HG02973 (cell line): ENCODE measurements around the gene OLFM1.

Experiments
- ATAC-seq: cut with Tn5 transposase; IDR thresholded peaks from one replicate; pipeline ENCODE4 v1.9.1; 2021; ENCODE audit warnings: moderate library complexity; ENCODE audit not compliant: unreplicated experiment

OLFM1 gene

DNA sequence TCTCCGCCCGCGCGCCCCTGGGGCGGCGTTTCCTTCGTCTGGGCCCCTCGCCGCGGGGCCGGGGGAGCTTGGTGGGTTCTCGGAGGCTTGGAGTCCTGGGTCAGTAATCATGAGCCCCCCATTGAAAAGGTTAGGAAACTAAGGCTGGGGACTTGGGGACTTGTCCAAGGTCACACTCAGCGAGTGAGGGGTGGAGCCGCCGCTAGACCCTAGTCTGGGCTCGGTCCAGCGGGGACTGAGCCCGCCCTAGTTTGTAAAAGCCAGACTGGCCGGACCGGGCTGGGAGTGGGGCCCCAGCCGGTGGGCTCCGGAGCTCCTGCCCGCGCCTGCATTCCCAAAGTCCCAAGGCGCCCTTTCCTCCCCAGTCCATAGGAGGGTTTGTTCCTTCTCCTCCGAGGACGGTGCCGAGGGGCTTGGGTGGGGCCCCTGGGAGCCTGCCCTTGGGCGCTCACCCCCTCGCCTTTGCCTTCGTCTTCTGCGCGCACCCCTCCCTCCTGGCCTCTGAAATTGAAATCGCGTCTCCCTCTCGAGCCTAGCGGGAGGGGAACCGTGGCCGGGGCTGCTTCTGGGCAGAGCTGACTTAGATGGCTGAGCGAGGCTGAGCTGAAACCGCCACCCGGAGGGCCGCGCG is 995 bp downstream of the OLFM1 start:
- no peak for ATAC-seq

- no peak for ATAC-seq
Observed at GRCh38 chr9:135088979-135089847, 1.7 kb downstream of the OLFM1 start.

- ATAC-seq: no peak
Observed at GRCh38 chr9:135090081-135090480, 2.6 kb downstream of the OLFM1 start.

DNA sequence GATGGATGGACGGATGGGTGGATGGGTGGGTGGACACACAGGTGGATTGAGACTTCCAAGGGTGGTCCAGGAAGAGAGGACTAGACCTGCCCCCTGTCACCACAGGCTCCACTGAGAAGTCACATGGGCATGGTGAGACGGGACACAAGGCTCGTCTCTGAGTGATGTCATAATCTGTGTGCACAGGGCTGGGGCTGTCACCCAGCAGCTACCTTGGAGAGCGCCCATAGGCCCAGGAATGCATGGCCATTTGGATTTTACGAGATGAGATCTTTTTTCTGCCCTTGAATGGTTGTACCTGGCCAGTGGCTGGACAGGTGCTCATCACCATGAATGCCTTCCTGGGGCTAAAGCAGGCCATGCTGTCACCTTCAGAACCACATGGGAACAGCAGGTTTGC is 3.1 kb downstream of the OLFM1 start:
- ATAC-seq: no peak

GRCh38 chr9:135091545-135091944 is 4.1 kb downstream of the OLFM1 start:
- ATAC-seq: no peak

DNA sequence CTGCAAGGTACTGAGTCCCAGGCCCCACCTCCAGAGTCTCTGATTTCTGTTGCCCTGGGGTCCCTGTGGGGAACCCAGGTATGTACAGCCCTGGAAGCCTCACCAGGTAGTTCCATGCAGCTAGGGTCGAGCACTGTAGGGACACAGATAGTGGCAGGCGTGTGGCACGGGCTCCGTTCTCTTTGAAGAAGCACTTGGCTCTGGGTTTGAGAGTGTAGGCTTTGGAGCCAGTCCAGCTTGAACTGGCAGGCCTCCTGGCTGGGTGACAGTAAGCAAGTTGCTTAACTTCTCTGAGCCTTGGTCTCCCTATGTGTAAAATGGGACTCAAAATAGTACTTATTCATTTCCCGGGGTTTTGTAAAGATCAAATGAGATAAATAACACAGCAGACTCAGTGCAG is 5.6 kb downstream of the OLFM1 start:
- no peak for ATAC-seq

DNA sequence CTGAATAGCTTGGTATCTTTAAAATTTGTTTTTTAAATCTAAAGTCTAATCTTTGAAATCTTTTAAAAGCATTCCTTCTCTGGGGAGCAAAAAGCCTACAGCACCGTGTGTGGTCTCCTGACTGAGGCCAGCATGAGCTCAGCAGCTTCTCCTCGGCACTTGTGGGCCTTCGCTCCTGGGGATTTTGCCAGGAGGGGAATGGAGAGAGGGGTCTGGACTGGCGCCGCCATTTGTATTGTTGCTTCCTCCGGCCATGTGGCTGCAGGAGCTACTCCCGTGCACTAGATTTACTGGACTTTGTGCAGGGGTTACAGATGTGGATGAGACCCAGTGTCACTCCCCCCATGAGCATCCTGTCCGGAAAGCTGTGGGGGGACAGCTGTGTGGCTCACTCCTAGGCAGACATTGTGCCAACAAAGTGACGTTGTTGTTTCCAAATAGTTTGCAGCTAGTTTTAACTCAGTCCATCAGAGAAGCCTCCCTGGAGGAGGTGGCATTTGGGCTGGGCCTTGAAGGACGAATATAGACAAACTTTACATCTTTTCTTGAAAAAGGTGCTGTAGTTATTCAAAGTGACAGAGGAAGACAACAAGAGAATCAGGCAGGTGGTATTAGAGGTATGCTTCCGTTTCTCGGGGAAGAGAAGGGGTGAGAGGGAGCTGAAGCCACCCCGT is 6.6 kb downstream of the OLFM1 start:
- no peak for ATAC-seq

DNA sequence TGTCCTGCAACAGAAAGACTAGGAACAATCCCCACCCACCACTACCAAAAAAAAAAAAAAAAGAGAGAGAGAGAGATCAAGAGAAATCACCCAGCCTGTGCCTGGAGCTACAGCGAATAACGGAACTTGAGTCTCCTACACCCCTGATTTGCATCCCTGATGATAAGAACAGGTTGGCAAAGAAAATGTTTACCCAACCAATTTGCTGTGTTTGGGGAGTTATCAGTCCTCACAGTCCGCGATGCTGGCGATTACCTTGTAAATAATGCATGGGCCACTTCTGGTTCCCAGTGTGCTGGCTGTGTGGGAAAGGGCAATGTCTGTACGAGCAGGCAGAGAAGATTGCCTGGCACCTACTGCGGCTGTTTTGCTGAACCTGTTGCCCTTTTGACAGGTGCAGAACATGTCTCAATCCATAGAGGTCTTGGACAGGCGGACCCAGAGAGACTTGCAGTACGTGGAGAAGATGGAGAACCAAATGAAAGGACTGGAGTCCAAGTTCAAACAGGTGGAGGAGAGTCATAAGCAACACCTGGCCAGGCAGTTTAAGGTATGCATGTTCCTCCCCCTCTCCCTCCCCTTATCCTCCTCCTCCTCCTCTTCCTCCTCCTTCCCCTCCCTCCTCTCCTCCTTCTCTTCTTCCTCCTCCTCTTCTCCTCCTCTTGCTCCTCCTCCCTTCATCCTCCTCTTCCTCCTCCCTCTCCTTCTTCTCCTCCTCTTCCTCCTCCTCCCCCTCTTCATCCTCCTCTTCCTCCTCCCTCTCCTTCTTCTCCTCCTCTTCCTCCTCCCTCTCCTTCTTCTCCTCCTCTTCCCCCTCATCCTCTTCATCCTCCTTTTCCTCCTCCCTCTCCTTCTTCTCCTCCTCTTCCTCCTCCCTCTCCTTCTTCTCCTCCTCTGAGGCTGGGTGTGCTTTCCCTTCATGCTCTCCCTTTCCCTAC is 8.3 kb downstream of the OLFM1 start:
- ATAC-seq: no peak

GRCh38 chr9:135096408-135096895 is 9.0 kb downstream of the OLFM1 start:
- ATAC-seq: no peak

DNA sequence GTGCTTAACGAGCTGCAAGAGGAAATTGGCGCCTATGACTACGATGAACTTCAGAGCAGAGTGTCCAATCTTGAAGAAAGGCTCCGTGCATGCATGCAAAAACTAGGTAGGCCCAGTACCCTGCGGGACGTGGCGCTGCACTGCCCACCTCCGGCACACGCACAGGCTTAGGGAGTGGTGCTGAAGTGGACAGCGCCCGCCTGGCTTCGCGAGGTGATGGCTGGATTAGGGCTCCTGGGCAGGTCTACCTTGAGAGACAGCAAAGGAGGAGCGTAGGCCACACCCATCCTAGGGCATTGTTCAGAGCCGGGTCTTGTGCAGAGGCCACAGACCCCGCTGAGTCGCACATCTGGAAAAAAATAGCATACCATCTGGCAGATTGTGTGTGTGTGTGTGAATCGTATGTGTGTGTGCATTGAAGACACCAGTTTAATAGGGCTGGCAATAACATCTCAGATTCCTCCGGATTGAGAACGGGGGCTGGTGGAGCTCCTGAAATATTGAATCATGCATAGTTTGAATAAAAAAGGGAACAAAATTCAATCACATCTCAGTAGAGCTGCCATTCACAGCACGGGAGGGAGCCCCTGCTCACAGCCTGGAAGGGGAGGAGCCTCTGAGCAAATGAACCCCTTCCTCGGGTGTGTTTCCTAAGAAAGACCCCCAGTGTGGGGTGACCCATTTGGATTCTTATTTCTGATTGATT is 11.1 kb downstream of the OLFM1 start:
- ATAC-seq: no peak

DNA sequence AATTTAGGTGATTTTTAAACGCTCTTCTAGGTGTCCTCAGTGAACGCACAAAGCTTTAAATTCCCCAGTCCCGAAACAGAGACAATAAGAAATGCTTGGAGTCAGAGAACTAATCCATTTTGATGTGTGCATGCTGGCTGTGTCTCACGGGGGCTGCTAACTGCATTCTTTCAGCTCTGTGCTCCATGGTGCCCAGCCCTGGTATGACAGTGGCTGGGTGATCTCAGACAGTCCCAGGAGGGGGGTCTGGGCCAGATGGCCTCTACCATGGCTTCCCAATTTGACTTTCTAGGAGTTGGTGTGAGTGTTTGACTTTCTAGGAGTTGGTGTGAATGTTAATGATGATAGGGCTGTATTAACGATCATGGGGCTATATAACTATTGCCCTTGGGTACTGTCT is 12.1 kb downstream of the OLFM1 start:
- ATAC-seq: no peak

DNA sequence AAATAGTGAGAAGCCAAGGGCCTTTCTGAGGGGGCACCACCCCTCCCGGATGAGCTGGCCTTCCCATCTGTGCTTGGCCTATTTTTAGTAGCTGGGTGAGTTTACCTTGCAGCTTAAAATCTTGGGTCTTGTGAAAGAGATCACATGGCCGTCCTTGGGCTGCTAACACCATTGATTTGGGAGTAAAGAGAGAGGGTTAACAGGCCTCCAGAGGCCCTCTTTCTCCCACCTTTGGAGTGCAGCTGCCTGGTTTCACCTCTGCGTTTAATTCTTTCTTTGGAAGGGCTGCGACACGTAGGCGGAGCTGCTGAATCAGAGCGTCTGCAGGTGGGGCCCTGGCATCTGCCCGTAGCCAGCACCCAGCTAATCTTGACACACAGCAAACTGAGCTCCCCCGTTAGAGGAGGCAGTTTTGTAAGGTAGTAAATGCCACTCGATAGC is 12.8 kb downstream of the OLFM1 start:
- no peak for ATAC-seq

GRCh38 chr9:135100725-135101410 is 13.4 kb downstream of the OLFM1 start:
- ATAC-seq: no peak

DNA sequence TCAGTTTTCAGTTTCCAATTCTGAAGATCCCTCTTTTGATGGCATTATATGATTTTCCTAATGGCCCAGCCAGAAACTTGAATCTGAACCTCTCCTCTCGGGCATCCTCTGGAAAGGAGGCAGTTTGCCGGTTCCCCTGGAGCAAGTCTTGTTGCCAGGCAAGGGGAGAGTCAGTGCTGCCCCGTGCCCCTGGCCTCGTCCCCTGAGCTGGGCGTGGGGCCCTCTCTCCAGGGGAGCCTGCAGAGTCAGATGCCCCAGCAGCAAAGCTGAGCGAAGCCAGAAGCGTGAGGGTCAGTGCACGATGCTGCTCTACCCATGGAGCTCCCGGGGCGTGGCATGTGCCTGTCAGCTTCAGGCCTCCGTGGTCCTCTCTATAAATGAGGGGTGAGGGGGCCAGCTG is 14.0 kb downstream of the OLFM1 start:
- ATAC-seq: no peak

DNA sequence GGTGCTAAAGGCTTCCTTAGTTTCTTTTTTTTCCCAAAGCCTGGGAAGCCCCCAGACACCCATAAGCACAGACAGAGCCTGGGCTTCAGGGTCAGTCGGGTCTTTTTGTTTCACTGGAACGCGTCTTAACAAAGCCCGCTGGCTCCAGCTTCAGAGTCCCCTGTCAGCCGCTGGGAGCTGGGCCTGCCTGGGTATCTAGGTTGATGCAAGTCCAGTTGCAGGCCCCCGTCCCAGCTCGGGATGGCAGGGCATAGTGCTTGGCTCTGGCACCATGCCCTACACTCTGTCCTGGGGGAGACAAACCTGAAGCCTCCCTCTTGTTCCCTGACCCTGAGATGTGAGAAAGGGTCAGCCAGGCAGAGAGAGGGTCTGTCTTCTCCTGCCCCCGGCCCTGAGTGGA is 14.5 kb downstream of the OLFM1 start:
- ATAC-seq: no peak

DNA sequence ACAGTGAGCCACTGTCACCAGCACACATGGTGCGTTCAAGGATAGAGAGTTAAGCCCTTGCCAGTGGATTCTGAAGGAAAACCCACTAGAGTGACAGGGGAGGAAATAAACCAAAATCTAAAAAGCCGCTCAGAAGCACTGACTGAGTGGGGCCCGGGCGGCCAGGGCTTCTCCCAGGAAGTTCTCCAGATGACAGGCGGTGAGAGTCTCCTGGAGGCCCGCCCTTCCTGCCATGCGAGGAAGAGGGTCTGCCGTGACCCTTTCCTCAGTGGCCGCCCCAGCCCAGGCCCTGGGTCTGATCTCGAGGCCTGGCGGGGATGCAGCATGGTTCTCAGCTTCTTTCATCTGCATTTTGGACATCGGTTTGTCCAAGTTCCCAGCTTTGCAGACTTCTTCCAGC is 14.9 kb downstream of the OLFM1 start:
- ATAC-seq: no peak

DNA sequence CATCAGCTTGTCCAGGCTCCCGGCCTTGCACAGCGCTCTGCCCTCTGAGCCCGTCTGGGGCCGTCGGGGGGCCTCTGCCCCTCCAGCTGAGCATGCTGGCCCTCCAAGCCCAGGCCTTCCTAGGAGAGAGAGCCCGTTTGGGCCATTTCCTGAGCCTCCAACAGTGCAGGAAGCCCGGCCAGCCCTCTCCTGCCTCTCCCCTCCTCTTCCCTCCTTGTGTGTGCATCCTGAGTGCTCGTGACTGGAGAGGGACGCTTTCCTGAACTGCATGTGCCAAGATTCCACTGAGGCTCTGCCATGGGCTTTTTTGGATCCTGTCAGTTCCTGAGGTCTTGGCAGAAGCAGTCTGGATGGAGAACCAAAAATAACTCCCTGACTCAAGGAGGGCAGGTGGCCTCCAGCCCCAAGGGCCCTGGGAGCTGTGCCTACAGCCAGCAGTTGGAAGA is 15.6 kb downstream of the OLFM1 start:
- no peak for ATAC-seq

DNA sequence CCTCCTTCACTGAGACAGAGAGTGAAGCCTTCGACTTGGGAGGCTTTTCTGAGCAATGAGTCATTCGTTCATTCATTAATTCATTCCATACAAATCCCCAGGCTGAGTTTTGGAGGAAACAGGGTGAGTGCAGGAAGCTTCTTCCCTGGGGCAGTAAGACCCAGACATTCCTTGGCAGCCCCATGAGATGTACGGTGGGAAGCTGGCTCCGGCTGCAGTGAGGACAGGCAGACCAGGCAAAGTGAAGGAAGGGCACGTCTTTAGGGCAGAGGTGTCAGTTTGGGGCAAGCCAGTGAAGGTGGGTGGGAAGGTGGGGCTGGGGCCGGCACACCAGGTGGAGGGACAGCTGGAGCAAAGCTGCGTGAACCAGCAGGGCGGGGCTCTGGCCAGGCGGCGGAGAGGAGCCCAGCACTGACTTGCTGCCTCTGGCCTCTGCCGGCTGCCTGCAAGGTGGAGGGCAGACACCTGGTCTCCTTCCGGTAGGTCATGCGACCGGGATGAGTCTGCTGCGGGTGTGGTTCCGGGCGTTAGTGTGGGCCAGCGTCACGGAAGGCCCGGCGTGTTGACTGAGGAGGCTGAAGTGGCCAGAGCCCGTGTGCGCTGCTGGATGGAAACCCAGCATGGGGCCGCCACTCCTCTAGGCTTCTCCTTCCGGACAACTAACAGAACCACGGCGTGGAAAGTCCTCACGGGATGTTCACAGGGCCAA is 16.6 kb downstream of the OLFM1 start:
- ATAC-seq: no peak

DNA sequence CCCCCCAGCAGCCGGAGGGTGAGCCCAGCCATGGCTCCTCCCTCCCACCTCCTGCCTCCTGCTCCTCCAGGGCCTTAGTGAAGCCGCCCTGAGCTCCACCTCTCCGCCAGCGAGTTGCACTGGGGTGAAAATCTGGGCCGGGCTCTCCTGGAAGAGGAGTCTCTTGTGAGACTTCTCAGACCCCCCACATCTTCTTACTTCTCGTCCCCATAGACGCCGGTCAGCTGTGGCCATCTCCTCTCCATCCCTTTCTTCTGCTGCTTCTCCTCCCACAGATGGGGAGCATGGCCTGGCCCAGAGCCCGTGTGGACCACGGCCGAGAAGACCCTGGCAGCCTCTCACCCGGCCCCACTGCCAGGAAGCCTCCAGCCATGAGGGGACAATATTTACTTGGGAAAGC is 17.3 kb downstream of the OLFM1 start:
- ATAC-seq: no peak
